Posterior cingulate gyrus (tissue), 11 donors: ENCODE measurements around the gene GFER.
"Not testable (repeated sequence)": the region's sequence is repeated elsewhere in the genome, so short reads cannot be mapped to it uniquely, and the experiment has no call there.

Source experiments
- DNase-seq, 10 donors: peaks; one replicate each; pipeline versions ENCODE4 v3.0.0 to v3.0.0-alpha.2; 2020 to 2021; ENCODE audit warnings: mixed read lengths in 3 of 10
- intact Hi-C: fragments of 100-400 bp; cut with DNase I; formaldehyde crosslinking; loops from one replicate; pipeline ENCODE4 v1.15.1; 2023

GFER gene

GRCh38 chr16:2022723-2023091 is 38.7 kb downstream of the GFER start:
- intact Hi-C loops: loop anchor here (1.0 kb wide), 2 partner anchors 34 to 118 kb away; no protein-coding TSS in a partner anchor

GRCh38 chr16:2023092-2024031 is 39.4 kb downstream of the GFER start:
- intact Hi-C loops: loop anchor here (1.0 kb wide), 2 partner anchors 33 to 117 kb away; no protein-coding TSS in a partner anchor

More at GRCh38 chr16:2022723-2023091, 38.7 kb downstream of the GFER start:
- DNase-seq: peak in 1 of 10 donors; percentile 74

DNA sequence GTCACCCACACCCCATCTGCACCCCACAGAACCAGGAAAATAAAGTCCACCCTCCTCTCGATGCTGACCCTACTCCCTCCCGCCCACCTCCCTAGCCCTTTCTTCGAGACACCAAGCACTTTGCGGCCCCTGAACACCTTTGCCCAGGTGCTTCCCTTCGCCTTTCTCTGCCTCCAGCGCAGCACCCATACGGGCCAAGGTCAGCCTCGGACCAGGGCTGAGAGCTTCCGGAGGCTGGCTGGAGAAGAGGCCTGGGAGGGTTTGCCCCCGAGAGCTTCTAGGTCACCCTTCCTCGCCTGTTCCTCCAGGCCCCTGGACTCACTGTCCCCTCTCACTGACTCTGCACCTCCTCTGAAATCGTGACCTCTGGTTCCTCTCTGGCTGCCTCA is 40.0 kb downstream of the GFER start:
- DNase-seq: no peak
- intact Hi-C loops: no loop called here

More at GRCh38 chr16:2023092-2024031, 39.4 kb downstream of the GFER start:
- DNase-seq: peak; percentile 81 to 99 (median 96)

GRCh38 chr16:2025251-2025650 is 41.3 kb downstream of the GFER start:
- no peak for DNase-seq
- intact Hi-C loops: no loop called here

DNA sequence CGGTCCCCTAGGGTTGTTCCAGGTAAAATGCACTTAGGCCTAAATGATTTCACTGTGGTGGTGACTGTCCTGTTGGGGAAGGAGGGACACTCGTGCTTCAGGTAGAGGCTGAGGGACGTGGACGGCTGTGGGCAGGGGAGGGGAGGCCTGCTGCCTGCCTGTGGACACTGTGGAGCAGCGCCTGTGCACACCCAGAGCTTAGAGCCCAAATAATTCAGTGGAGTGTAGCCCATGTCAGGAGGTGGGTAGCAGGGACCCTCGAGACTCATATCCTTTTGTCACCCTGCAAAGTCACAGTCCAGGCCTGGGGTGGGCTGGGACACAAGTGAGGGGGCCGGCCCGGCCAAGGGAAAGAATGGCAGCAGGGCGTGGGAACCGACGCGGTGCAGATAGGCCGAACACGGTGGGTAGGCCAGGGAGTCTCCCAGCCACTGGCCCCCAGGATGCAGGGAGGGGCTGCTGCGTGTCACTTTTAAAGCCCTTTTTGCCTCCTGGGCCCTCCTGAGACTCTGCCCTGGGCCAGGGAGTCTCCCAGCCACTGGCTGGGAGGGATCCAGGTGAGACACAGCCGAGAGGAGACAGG is 42.0 kb downstream of the GFER start:
- intact Hi-C loops: no loop called here
- DNase-seq: no peak

GRCh38 chr16:2026461-2027023 is 42.5 kb downstream of the GFER start, which contains the start of gene NHERF2:
Gene NHERF2 (plus strand): TSS chr16:2026902. CDS start chr16:2027006, 104 bp downstream.
- intact Hi-C loops: no loop called here
- peak in 2 of 10 donors; percentile 51 to 89 for DNase-seq

- DNase-seq: peak in 1 of 10 donors; percentile 86
Observed at GRCh38 chr16:2027024-2028010, 43.3 kb downstream of the GFER start.

GRCh38 chr16:2028146-2028545 is 44.2 kb downstream of the GFER start:
- DNase-seq: no peak
- intact Hi-C loops: no loop called here

More at GRCh38 chr16:2027024-2028010, 43.3 kb downstream of the GFER start:
- intact Hi-C loops: no loop called here

- intact Hi-C loops: no loop called here
- no peak for DNase-seq
Observed at GRCh38 chr16:2028620-2029220, 44.7 kb downstream of the GFER start.

- DNase-seq: no peak
- intact Hi-C loops: no loop called here
Observed at GRCh38 chr16:2029350-2029749, 45.4 kb downstream of the GFER start.

- no peak for DNase-seq
- intact Hi-C loops: no loop called here
Observed at GRCh38 chr16:2030036-2030435, 46.0 kb downstream of the GFER start.

- intact Hi-C loops: no loop called here
- no peak for DNase-seq
Observed at GRCh38 chr16:2031081-2031577, 47.1 kb downstream of the GFER start.

GRCh38 chr16:2032285-2033056 is 48.5 kb downstream of the GFER start:
- intact Hi-C loops: no loop called here
- peak in 4 of 10 donors; percentile 39 to 92 (median 58) for DNase-seq

GRCh38 chr16:2033057-2033908 is 49.3 kb downstream of the GFER start:
- intact Hi-C loops: no loop called here
- DNase-seq: peak; percentile 76 to 99 (median 88)

- DNase-seq, intact Hi-C loops: not testable (repeated sequence)
Observed at GRCh38 chr16:2033909-2034695, 50.1 kb downstream of the GFER start.

DNA sequence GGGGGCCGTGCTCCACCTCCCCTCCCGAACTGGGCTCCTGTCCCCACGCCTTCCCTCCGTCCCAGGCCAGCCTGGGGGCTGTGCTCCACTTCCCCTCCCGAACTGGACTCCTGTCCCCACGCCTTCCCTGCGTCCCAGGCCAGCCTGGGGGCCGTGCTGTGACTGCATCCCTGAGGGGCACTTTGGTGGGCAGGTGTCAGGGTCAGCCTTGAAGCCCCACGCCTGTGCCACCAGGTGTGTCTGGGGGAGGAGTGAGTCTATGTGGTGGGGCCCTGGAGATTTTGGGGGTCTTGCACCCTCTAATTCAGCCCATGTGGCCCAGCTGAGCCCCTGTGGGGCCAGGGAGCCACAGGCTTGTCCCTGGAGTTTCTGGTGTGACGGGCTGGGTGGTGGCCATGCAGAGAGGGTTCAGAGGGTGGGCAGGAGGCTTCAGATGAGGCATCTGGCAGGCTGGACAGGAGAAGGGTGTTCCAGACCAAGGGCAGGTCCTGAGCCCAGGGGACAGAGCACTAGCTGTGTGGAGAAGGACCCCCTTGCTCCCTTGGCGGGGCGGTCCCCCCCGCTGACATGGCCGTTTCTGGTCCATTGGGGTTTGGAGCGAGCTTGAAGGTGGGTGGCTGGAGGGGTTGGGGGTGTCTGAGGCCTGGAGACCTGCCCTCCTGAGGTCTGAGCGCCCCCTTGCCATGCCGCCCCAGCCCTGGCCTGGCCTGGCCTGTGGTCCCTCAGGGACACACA is 50.9 kb downstream of the GFER start:
- no peak for DNase-seq
- intact Hi-C loops: no loop called here
